ENCODE measurements around the gene PCDHGA1. TPM values are rescaled to one million over a fixed set of nuclear protein-coding genes. Genes with fewer than 3 reads are reported as not detected.

The PCDHGA1 gene
- total and polyA plus RNA-seq, 9 of the 15 experiments (the other 6 are each of a cell fraction or from before 2014, with no cell fraction given), result 0.05 to 0.26 (median 0.18) TPM; not detected in 2

GRCh38 chr5:141298376-141298775, 31.9 kb upstream of the PCDHGA1 start:
- Histone ChIP-seq H2AFZ (ENCODE audit: low read depth, low read length) (no peak overlapping the region), H4K20me1 (replicated peaks; ENCODE audit: control insufficient read depth, insufficient read depth, low read length) (no peaks in the 10 kb centered on the region), H3K4me2 (ENCODE audit: insufficient read depth, low read length) (peak overlapping the region; percentile 7; the same call in 1 of the 2 replicates), H3K36me3 (ENCODE audit: control insufficient read depth, insufficient read depth, low read length) (no peaks in the 10 kb centered on the region), H3K4me1 (replicated peaks in 1 of 2; ENCODE audit: control insufficient read depth in 2 of 2, insufficient read depth in 2 of 2, low read length in 2 of 2) (peaks cover 0 to 10% of the 10 kb centered on the region in 2 experiments; a peak in 2 of 5 replicates), H3K27ac (ENCODE audit: extremely low read depth, low read depth, low read length) (no peak overlapping the region), H3K27me3 (ENCODE audit: control insufficient read depth in 2 of 2, insufficient read depth in 2 of 2, low read length in 2 of 2) (no peaks in the 10 kb centered on the region), H3K9ac (ENCODE audit: insufficient read depth in 1 of 2, low read depth in 2 of 2, low read length in 2 of 2) (no peak overlapping the region), H3K9me3 (replicated peaks; ENCODE audit: control insufficient read depth, insufficient read depth, low read depth, low read length) (no peaks in the 10 kb centered on the region), H3K79me2 (ENCODE audit: control insufficient read depth, insufficient read depth, low read length) (no peaks in the 10 kb centered on the region), H3K9me1 (ENCODE audit: control insufficient read depth, insufficient read depth, low read length) (no peaks in the 10 kb centered on the region), H3K4me3 (no peak overlapping the region)
- POLR2A ChIA-PET, result interaction anchor here (1.0 to 2.0 kb wide), 2 partner anchors 17 to 22 kb away, joined by 3 to 5 read pairs; partner anchors contain the start of gene TAF7
- ATAC-seq (peak; percentile 65), FAIRE-seq (peak; percentile 6), DNase-seq (ENCODE audit: extremely low read depth in 1 of 4, low spot score in 3 of 4) (peak in 2 of 4 experiments; percentile 48 to 51)
- CTCF ChIA-PET (ENCODE audit: low intra/inter-chr PET ratio), result no interaction called here
- no TSS peak for BruUV-seq (replicated peaks)
- intact Hi-C loops (cut with micrococcal nuclease) (no loop called here), in situ Hi-C loops (cut with MboI) (no loop called here)
- WGBS (ENCODE audit: insufficient coverage, low coverage, missing lambda C conversion rate), result 0% methylated on average over 4 of the region's 4 CpGs
- peak; percentile 84 for TF ChIP-seq NFIC (IDR thresholded peaks at IDR 0.05)
- TF ChIP-seq ZNF316 (IDR thresholded peaks at IDR 0.05), result no peak
- TF ChIP-seq ZNF445 (CRISPR knock-in tag; IDR thresholded peaks at IDR 0.05; ENCODE audit: low read depth), result no peak
- TF ChIP-seq KLF16 (IDR thresholded peaks at IDR 0.05), result peak; percentile 90
- TF ChIP-seq, protein P1, sequence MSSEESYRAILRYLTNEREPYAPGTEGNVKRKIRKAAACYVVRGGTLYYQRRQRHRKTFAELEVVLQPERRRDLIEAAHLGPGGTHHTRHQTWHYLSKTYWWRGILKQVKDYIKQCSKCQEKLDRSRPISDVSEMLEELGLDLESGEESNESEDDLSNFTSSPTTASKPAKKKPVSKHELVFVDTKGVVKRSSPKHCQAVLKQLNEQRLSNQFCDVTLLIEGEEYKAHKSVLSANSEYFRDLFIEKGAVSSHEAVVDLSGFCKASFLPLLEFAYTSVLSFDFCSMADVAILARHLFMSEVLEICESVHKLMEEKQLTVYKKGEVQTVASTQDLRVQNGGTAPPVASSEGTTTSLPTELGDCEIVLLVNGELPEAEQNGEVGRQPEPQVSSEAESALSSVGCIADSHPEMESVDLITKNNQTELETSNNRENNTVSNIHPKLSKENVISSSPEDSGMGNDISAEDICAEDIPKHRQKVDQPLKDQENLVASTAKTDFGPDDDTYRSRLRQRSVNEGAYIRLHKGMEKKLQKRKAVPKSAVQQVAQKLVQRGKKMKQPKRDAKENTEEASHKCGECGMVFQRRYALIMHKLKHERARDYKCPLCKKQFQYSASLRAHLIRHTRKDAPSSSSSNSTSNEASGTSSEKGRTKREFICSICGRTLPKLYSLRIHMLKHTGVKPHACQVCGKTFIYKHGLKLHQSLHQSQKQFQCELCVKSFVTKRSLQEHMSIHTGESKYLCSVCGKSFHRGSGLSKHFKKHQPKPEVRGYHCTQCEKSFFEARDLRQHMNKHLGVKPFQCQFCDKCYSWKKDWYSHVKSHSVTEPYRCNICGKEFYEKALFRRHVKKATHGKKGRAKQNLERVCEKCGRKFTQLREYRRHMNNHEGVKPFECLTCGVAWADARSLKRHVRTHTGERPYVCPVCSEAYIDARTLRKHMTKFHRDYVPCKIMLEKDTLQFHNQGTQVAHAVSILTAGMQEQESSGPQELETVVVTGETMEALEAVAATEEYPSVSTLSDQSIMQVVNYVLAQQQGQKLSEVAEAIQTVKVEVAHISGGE (CRISPR knock-in tag; IDR thresholded peaks at IDR 0.05), result 0 out of 6 replicates have a peak, but pooled peaks of 1 of the 3 experiments have one; percentile 29
- peak; percentile 47 for TF ChIP-seq HDAC3 (IDR thresholded peaks at IDR 0.05; ENCODE audit: borderline replicate concordance, partially characterized antibody)
- TF ChIP-seq ZNF589 (CRISPR knock-in tag; IDR thresholded peaks at IDR 0.05; ENCODE audit: low read depth), result peak; percentile 91
- TF ChIP-seq SOX6 (IDR thresholded peaks at IDR 0.05), result peak; percentile 63; the same call in 1 of the 2 replicates
- TF ChIP-seq FOSL1 (tag; conservative IDR thresholded peaks at IDR 0.05), result peak; percentile 41
- peak; percentile 72 for TF ChIP-seq TCF3 (CRISPR knock-in tag; IDR thresholded peaks at IDR 0.05)
- TF ChIP-seq, protein P2, sequence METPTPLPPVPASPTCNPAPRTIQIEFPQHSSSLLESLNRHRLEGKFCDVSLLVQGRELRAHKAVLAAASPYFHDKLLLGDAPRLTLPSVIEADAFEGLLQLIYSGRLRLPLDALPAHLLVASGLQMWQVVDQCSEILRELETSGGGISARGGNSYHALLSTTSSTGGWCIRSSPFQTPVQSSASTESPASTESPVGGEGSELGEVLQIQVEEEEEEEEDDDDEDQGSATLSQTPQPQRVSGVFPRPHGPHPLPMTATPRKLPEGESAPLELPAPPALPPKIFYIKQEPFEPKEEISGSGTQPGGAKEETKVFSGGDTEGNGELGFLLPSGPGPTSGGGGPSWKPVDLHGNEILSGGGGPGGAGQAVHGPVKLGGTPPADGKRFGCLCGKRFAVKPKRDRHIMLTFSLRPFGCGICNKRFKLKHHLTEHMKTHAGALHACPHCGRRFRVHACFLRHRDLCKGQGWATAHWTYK (CRISPR knock-in tag; IDR thresholded peaks at IDR 0.05), result 0 out of 2 replicates have a peak, but pooled peaks have one; percentile 29
- TF ChIP-seq ZNF239 (CRISPR knock-in tag; IDR thresholded peaks at IDR 0.05), result peak; percentile 40; the same call in 1 of the 2 replicates
- no peak for TF ChIP-seq POLR2H (tag; IDR thresholded peaks at IDR 0.05; ENCODE audit: low read depth)
- TF ChIP-seq DDX20 (tag; IDR thresholded peaks at IDR 0.05; ENCODE audit: low read depth), result no peak
- no peak for TF ChIP-seq MXI1 (IDR thresholded peaks at IDR 0.05; ENCODE audit: low read depth, low read length)
- TF ChIP-seq MCM7 (IDR thresholded peaks at IDR 0.05), result no peak
- TF ChIP-seq SMAD4 (CRISPR knock-in tag; conservative IDR thresholded peaks at IDR 0.05), result peak; percentile 87
- no peak for TF ChIP-seq NUFIP1 (IDR thresholded peaks at IDR 0.05; ENCODE audit: partially characterized antibody)
- peak; percentile 91 for TF ChIP-seq ARID1B (IDR thresholded peaks at IDR 0.05)

Measured in K562 (cell line).